Upper lobe of right lung (tissue), 1 donor: ENCODE measurements around the gene MAPK14. TPM values are rescaled to one million over a fixed set of nuclear protein-coding genes. Genes with fewer than 3 reads are reported as not detected.

Source experiments
- ATAC-seq: fragments of 200-7000 bp; cut with Tn5 transposase; one replicate; pipeline ENCODE4 v1.9.1; 2020; ENCODE audit warnings: mild to moderate bottlenecking, moderate library complexity
- DNase-seq: peaks from one replicate; pipeline ENCODE4 v3.0.0-alpha.2; 2020
- H3K27ac ChIP-seq: fragments of 200-600 bp; one replicate; pipeline ENCODE4 v1.8.0; 2022
- H3K27me3 ChIP-seq: fragments of 200-600 bp; one replicate; pipeline ENCODE4 v1.8.0; 2022; ENCODE audit warnings: mild to moderate bottlenecking
- H3K36me3 ChIP-seq: fragments of 200-600 bp; one replicate; pipeline ENCODE4 v1.8.0; 2022
- H3K4me1 ChIP-seq: fragments of 200-600 bp; one replicate; pipeline ENCODE4 v1.8.0; 2022
- H3K4me3 ChIP-seq: fragments of 200-600 bp; one replicate; pipeline ENCODE4 v1.8.0; 2022; ENCODE audit warnings: mild to moderate bottlenecking
- H3K9me3 ChIP-seq: fragments of 200-600 bp; one replicate; pipeline ENCODE4 v1.8.0; 2022
- CTCF ChIP-seq: fragments of 200-600 bp; IDR thresholded peaks from one replicate; pipeline ENCODE4 v1.8.0; 2022; ENCODE audit warnings: antibody characterized with exemption
- intact Hi-C: fragments of 100-400 bp; cut with DNase I; formaldehyde crosslinking; loops from one replicate; pipeline ENCODE4 v1.11.0; 2022
- total RNA-seq: library from RNA; stranded (reverse); fragmentation: NEBNext Ultra II Directional; extraction: Animal tissue kit (Norgen Biotek cat#: 25700); gene quantifications from one replicate; pipeline ENCODE4 v1.2.1, GENCODE V29; 2021
- donor health status: DM: no; HTN: yes; CAD: no; lungs with severe emphysema.

The MAPK14 gene
- total RNA-seq, 1 donor from 2014 or later, result 60.6 TPM

- no peaks in the 10 kb centered on the region for H3K27me3 ChIP-seq
- peaks cover 9% of the 10 kb centered on the region for H3K36me3 ChIP-seq
- peak overlapping the region; percentile 59 for H3K4me3 ChIP-seq
- no peaks in the 10 kb centered on the region for H3K9me3 ChIP-seq
- ATAC-seq (peak; percentile 35), DNase-seq (peak; percentile 75)
- no peak for TF ChIP-seq CTCF
- H3K4me1 ChIP-seq, result peaks cover 37% of the 10 kb centered on the region
- intact Hi-C loops, result loop anchor here (10.0 kb wide), 1 partner anchor 63 kb away; the partner anchor contains the start of gene BRPF3
- H3K27ac ChIP-seq, result peak overlapping the region; percentile 86
These were observed 104.1 kb downstream of the MAPK14 start for GRCh38 chr6:36131511-36132245.

GRCh38 chr6:36132246-36132895 lies 104.8 kb downstream of the MAPK14 start:
- Histone ChIP-seq H3K27ac (peak overlapping the region; percentile 86), H3K27me3 (no peaks in the 10 kb centered on the region), H3K36me3 (peaks cover 12% of the 10 kb centered on the region), H3K4me3 (no peak overlapping the region), H3K9me3 (no peaks in the 10 kb centered on the region), H3K4me1 (peaks cover 30% of the 10 kb centered on the region)
- intact Hi-C loops, result loop anchor here (10.0 kb wide), 1 partner anchor 62 kb away; the partner anchor contains the start of gene BRPF3
- no peak for TF ChIP-seq CTCF
- DNase-seq, result no peak
- no peak for ATAC-seq

- ATAC-seq (no peak), DNase-seq (no peak)
- peaks cover 15% of the 10 kb centered on the region for H3K36me3 ChIP-seq
- peaks cover 22% of the 10 kb centered on the region for H3K4me1 ChIP-seq
- H3K27me3 ChIP-seq, result no peaks in the 10 kb centered on the region
- intact Hi-C loops, result loop anchor here (10.0 kb wide), 1 partner anchor 62 kb away; the partner anchor contains the start of gene BRPF3
- no peak for TF ChIP-seq CTCF
- H3K4me3 ChIP-seq, result no peak overlapping the region
- no peaks in the 10 kb centered on the region for H3K9me3 ChIP-seq
- H3K27ac ChIP-seq, result no peak overlapping the region
These were observed 105.5 kb downstream of the MAPK14 start for GRCh38 chr6:36133148-36133547.

- TF ChIP-seq CTCF, result no peak
- Histone ChIP-seq H3K4me1 (peaks cover 22% of the 10 kb centered on the region), H3K4me3 (no peak overlapping the region), H3K27me3 (no peaks in the 10 kb centered on the region), H3K9me3 (no peaks in the 10 kb centered on the region), H3K27ac (no peak overlapping the region), H3K36me3 (peaks cover 23% of the 10 kb centered on the region)
- no peak for ATAC-seq
- intact Hi-C loops, result loop anchor here (10.0 kb wide), 1 partner anchor 61 kb away; the partner anchor contains the start of gene BRPF3
- DNase-seq, result no peak
These were observed 106.3 kb downstream of the MAPK14 start for GRCh38 chr6:36133912-36134311.

GRCh38 chr6:36135053-36135731 lies 107.6 kb downstream of the MAPK14 start:
- ATAC-seq (no peak), DNase-seq (no peak)
- H3K9me3 ChIP-seq, result no peaks in the 10 kb centered on the region
- intact Hi-C loops, result loop anchor here (10.0 kb wide), 1 partner anchor 60 kb away; the partner anchor contains the start of gene BRPF3
- peaks cover 18% of the 10 kb centered on the region for H3K4me1 ChIP-seq
- no peak overlapping the region for H3K4me3 ChIP-seq
- peaks cover 29% of the 10 kb centered on the region for H3K36me3 ChIP-seq
- H3K27ac ChIP-seq, result no peak overlapping the region
- no peak for TF ChIP-seq CTCF
- H3K27me3 ChIP-seq, result no peaks in the 10 kb centered on the region
